ENCODE measurements around the gene SLC6A1. TPM values are rescaled to one million over a fixed set of nuclear protein-coding genes. Genes with fewer than 3 reads are reported as not detected.

The SLC6A1 gene
- total and polyA plus RNA-seq, 2 of the 13 experiments (the other 11 are each of a cell fraction or from before 2014, with no cell fraction given): not detected

GRCh38 chr3:11085093-11085840 is 92.7 kb downstream of the SLC6A1 start:
- no peaks in the 10 kb centered on the region for H3K79me2 ChIP-seq (ENCODE audit: insufficient read depth, low read length)
- H3K9ac ChIP-seq (ENCODE audit: insufficient read depth, low read depth, low read length): no peak overlapping the region
- no peak overlapping the region for H3K27ac ChIP-seq (ENCODE audit: extremely low read length, insufficient read depth, low read length)
- H3K4me2 ChIP-seq (ENCODE audit: low read depth, low read length): no peak overlapping the region
- no peak for FAIRE-seq
- no peaks in the 10 kb centered on the region for H4K20me1 ChIP-seq (ENCODE audit: insufficient read depth, low read length)
- no peak overlapping the region for H3K4me3 ChIP-seq (replicated peaks in 1 of 3; ENCODE audit: insufficient read depth in 1 of 3, low read depth in 2 of 3, low read length in 3 of 3)
- ATAC-seq: no peak
- intact Hi-C loops (cut with micrococcal nuclease; ENCODE audit: unreplicated experiment) (no loop called here), in situ Hi-C loops (cut with HindIII; ENCODE audit: extremely low pct_ligation_motif_present, low pct_unique_long_range_greater_than_20kb) (no loop called here)
- no peaks in the 10 kb centered on the region for H3K9me3 ChIP-seq (ENCODE audit: low read length)
- 9% methylated on average over 10 of the region's 10 CpGs for WGBS (ENCODE audit: low lambda C conversion rate)
- DNase-seq (ENCODE audit: low spot score): no peak
- no peak overlapping the region for H2AFZ ChIP-seq (ENCODE audit: low read length)
- ChIA-PET CTCF (ENCODE audit: low intra/inter-chr PET ratio, low total read pairs) (no interaction called here), POLR2A (no interaction called here)
- H3K36me3 ChIP-seq (replicated peaks in 1 of 2; ENCODE audit: control insufficient read depth in 1 of 2, insufficient read depth in 2 of 2, low read length in 2 of 2): no peaks in the 10 kb centered on the region
- H3K27me3 ChIP-seq (ENCODE audit: control insufficient read depth in 1 of 2, insufficient read depth in 2 of 2, low read length in 2 of 2): peaks cover 2 to 36% of the 10 kb centered on the region in 2 experiments; a peak in 3 of 5 replicates
- no TSS peak for BruUV-seq (replicated peaks)
- no peaks in the 10 kb centered on the region for H3K4me1 ChIP-seq (ENCODE audit: insufficient read depth, low read length)
- TF ChIP-seq ZNF776 (CRISPR knock-in tag; IDR thresholded peaks at IDR 0.05): no peak
- no peak for TF ChIP-seq SMAD1 (CRISPR knock-in tag; IDR thresholded peaks at IDR 0.05; ENCODE audit: borderline replicate concordance, low read depth)
- no peak for TF ChIP-seq ZSCAN9 (CRISPR knock-in tag; IDR thresholded peaks at IDR 0.05; ENCODE audit: borderline replicate concordance)
- no peak for TF ChIP-seq ELF4 (CRISPR knock-in tag; IDR thresholded peaks at IDR 0.05; ENCODE audit: borderline replicate concordance)
- no peak for TF ChIP-seq GRHL1 (CRISPR knock-in tag; conservative IDR thresholded peaks at IDR 0.05)
- TF ChIP-seq ZBTB46 (CRISPR knock-in tag; IDR thresholded peaks at IDR 0.05; ENCODE audit: borderline replicate concordance): no peak
- no peak for TF ChIP-seq ZSCAN31 (CRISPR knock-in tag; IDR thresholded peaks at IDR 0.05; ENCODE audit: low read depth)
- TF ChIP-seq PRDM10 (CRISPR knock-in tag; IDR thresholded peaks at IDR 0.05; ENCODE audit: low read depth): no peak
- no peak for TF ChIP-seq IRX3 (CRISPR knock-in tag; IDR thresholded peaks at IDR 0.05; ENCODE audit: borderline replicate concordance, low read depth)
- TF ChIP-seq IKZF4 (CRISPR knock-in tag; IDR thresholded peaks at IDR 0.05; ENCODE audit: borderline replicate concordance, low read depth, not compliant biosample characterization): no peak
- no peak for TF ChIP-seq ZNF574 (CRISPR knock-in tag; IDR thresholded peaks at IDR 0.05)
- no peak for TF ChIP-seq YEATS4 (CRISPR knock-in tag; IDR thresholded peaks at IDR 0.05; ENCODE audit: borderline replicate concordance)
- no peak for TF ChIP-seq SNRNP70 (IDR thresholded peaks at IDR 0.05; ENCODE audit: low read depth, low read length)

Measured in HepG2 (cell line).